ENCODE measurements around the gene CTIF.

DNA sequence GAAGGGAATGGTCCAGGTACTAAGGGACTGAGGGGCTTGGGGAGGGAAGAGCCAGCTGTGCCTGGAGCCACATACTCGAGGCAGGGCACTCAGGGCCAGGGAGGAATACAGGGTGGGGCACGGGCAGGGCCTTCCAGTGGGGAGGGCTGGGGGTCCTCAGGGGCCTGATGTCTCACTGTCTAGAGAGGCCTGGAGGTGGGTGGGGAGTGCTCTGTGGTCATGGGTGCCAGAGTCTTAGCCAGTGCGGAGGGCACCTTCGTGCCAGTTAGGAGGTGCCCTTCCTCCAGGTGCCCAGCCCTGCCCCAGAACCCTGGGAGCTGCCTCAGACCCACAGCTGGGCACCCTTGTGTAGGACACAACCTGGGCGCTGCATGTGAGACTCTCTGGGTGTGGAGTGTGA, 330.8 kb downstream of the CTIF start:
- TF ChIP-seq, protein P1, sequence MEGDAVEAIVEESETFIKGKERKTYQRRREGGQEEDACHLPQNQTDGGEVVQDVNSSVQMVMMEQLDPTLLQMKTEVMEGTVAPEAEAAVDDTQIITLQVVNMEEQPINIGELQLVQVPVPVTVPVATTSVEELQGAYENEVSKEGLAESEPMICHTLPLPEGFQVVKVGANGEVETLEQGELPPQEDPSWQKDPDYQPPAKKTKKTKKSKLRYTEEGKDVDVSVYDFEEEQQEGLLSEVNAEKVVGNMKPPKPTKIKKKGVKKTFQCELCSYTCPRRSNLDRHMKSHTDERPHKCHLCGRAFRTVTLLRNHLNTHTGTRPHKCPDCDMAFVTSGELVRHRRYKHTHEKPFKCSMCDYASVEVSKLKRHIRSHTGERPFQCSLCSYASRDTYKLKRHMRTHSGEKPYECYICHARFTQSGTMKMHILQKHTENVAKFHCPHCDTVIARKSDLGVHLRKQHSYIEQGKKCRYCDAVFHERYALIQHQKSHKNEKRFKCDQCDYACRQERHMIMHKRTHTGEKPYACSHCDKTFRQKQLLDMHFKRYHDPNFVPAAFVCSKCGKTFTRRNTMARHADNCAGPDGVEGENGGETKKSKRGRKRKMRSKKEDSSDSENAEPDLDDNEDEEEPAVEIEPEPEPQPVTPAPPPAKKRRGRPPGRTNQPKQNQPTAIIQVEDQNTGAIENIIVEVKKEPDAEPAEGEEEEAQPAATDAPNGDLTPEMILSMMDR (IDR thresholded peaks at IDR 0.05), result no peak
- TF ChIP-seq POLR2AphosphoS5 (IDR thresholded peaks at IDR 0.05; ENCODE audit: low read depth, low read length), result no peak
- TF ChIP-seq, protein P2, sequence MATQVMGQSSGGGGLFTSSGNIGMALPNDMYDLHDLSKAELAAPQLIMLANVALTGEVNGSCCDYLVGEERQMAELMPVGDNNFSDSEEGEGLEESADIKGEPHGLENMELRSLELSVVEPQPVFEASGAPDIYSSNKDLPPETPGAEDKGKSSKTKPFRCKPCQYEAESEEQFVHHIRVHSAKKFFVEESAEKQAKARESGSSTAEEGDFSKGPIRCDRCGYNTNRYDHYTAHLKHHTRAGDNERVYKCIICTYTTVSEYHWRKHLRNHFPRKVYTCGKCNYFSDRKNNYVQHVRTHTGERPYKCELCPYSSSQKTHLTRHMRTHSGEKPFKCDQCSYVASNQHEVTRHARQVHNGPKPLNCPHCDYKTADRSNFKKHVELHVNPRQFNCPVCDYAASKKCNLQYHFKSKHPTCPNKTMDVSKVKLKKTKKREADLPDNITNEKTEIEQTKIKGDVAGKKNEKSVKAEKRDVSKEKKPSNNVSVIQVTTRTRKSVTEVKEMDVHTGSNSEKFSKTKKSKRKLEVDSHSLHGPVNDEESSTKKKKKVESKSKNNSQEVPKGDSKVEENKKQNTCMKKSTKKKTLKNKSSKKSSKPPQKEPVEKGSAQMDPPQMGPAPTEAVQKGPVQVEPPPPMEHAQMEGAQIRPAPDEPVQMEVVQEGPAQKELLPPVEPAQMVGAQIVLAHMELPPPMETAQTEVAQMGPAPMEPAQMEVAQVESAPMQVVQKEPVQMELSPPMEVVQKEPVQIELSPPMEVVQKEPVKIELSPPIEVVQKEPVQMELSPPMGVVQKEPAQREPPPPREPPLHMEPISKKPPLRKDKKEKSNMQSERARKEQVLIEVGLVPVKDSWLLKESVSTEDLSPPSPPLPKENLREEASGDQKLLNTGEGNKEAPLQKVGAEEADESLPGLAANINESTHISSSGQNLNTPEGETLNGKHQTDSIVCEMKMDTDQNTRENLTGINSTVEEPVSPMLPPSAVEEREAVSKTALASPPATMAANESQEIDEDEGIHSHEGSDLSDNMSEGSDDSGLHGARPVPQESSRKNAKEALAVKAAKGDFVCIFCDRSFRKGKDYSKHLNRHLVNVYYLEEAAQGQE (IDR thresholded peaks at IDR 0.05; ENCODE audit: insufficient read depth in 1 of 2, low read depth in 2 of 2, low read length in 1 of 2), result no peak
- no peak for TF ChIP-seq TCF7L2 (IDR thresholded peaks at IDR 0.05; ENCODE audit: low read depth, low read length)
- no peak for TF ChIP-seq SIN3A (IDR thresholded peaks at IDR 0.05; ENCODE audit: borderline replicate concordance, insufficient read depth, low read depth, low read length)
